DOHH2 (cell line): Measurements from ENCODE around the gene ANKRD55.

Experiments used
- EZH2phosphoT487 ChIP-seq: fragments of 200-600 bp; sonication (generic); IDR thresholded peaks from 2 replicates; pipeline ENCODE4 v1.6.1; 2017; ENCODE audit warnings: borderline replicate concordance, mild to moderate bottlenecking, antibody characterized with exemption, low read length, moderate library complexity, mixed read lengths
- TF ChIP-seq, protein P1 (sequence below): fragments of 200-600 bp; sonication (generic); IDR thresholded peaks from one replicate; pipeline ENCODE4 v1.5.1; 2014; ENCODE audit warnings: antibody characterized with exemption, mild to moderate bottlenecking, low read depth, low read length; ENCODE audit not compliant: poor library complexity, severe bottlenecking

DNA sequence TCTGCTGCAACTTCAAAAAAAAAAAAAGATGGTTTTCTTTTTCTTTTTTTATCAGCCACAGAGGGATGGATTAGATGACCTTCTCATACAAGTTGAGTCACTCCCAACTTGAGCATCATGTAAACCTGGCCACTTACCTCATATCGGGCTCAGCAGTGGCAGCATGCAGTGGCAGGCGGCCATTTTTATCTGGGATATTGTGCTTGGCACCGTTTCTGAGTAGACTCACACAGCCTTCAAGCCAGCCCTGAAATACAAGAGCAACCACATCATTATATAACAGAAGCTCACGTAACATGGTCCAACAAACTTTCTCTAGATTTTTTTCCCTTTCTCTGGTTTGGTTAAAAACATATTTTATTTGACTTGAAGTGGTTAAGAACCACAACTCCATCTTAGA lies 62.6 kb downstream of the ANKRD55 start:
- TF ChIP-seq, protein P1, sequence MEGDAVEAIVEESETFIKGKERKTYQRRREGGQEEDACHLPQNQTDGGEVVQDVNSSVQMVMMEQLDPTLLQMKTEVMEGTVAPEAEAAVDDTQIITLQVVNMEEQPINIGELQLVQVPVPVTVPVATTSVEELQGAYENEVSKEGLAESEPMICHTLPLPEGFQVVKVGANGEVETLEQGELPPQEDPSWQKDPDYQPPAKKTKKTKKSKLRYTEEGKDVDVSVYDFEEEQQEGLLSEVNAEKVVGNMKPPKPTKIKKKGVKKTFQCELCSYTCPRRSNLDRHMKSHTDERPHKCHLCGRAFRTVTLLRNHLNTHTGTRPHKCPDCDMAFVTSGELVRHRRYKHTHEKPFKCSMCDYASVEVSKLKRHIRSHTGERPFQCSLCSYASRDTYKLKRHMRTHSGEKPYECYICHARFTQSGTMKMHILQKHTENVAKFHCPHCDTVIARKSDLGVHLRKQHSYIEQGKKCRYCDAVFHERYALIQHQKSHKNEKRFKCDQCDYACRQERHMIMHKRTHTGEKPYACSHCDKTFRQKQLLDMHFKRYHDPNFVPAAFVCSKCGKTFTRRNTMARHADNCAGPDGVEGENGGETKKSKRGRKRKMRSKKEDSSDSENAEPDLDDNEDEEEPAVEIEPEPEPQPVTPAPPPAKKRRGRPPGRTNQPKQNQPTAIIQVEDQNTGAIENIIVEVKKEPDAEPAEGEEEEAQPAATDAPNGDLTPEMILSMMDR: no peak
- TF ChIP-seq EZH2phosphoT487: no peak
